Astrocyte (in vitro differentiated cells and primary cell): ENCODE measurements around the gene BMP10.

ENCODE experiments used
- EZH2 ChIP-seq: IDR thresholded peaks from 2 replicates; pipeline ENCODE4 v1.6.1; 2012; ENCODE audit warnings: mild to moderate bottlenecking, low read length, inconsistent platforms; ENCODE audit not compliant: insufficient read depth
- TF ChIP-seq, protein P1 (sequence below): IDR thresholded peaks from 2 replicates; pipeline ENCODE4 v1.5.1; 2011; ENCODE audit warnings: low read depth, mild to moderate bottlenecking, inconsistent platforms, low read length, moderate library complexity; ENCODE audit not compliant: insufficient read depth

DNA sequence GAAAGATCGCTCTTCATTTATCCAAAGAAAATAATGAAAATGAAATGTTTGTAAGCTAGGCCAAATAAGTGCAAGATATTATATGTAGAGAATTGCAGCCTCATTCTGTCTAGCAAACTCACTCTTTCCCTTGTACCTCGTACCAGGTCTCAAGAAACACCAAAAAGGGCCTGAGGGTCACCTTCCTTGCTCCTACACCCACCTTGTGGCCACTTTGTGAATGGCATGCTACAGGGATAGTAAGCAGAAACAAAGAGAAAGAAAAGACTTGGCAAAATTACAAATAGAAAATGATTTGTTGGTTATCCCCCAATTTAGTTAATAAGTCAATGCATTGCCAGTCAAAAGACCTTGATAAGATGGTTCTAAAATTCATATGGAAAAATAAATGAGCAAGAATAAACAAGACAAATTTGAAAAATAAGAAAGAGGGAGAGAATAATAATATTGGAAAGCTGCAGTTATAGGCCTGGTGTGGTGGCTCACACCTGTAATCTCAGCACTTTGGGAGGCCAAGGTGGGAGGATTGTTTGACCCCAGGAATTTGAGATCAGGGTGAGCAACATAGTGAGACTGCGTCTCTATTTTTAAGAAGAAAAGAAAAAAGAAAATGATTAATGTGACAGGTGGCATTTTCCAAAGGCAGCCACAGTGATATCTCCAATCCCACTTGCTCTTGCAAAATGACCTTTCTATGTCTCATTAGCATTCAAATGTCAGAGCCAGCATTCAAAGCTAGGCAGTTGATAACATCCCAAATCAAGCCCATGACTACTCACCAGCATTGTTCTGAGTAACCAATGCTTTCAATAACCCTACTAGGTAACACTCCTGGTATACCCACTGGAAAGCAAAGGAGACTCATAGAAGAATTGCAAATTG, 38.8 kb upstream of the BMP10 start:
- TF ChIP-seq, protein P1, sequence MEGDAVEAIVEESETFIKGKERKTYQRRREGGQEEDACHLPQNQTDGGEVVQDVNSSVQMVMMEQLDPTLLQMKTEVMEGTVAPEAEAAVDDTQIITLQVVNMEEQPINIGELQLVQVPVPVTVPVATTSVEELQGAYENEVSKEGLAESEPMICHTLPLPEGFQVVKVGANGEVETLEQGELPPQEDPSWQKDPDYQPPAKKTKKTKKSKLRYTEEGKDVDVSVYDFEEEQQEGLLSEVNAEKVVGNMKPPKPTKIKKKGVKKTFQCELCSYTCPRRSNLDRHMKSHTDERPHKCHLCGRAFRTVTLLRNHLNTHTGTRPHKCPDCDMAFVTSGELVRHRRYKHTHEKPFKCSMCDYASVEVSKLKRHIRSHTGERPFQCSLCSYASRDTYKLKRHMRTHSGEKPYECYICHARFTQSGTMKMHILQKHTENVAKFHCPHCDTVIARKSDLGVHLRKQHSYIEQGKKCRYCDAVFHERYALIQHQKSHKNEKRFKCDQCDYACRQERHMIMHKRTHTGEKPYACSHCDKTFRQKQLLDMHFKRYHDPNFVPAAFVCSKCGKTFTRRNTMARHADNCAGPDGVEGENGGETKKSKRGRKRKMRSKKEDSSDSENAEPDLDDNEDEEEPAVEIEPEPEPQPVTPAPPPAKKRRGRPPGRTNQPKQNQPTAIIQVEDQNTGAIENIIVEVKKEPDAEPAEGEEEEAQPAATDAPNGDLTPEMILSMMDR, result peak; percentile 87
- no peak for TF ChIP-seq EZH2
